ENCODE data around the gene ITGA2B.

ITGA2B gene

GRCh38 chr17:44349553-44350070 is 39.8 kb downstream of the ITGA2B start:
- TF ChIP-seq POLR2AphosphoS5 (IDR thresholded peaks at IDR 0.05; ENCODE audit: low read depth, low read length) (no peak), FOXP2 (optimal IDR thresholded peaks at IDR 0.05; ENCODE audit: borderline replicate concordance, extremely low read depth, extremely low read length, insufficient read depth) (no peak), TAF1 (IDR thresholded peaks at IDR 0.05; ENCODE audit: borderline replicate concordance, insufficient read depth, low read length) (no peak), SIN3A (IDR thresholded peaks at IDR 0.05; ENCODE audit: borderline replicate concordance, insufficient read depth, low read length) (no peak), REST (IDR thresholded peaks at IDR 0.05; ENCODE audit: insufficient read depth in 1 of 2, low read depth in 2 of 2, low read length in 2 of 2) (no peak)

GRCh38 chr17:44348988-44349364 is 40.5 kb downstream of the ITGA2B start:
- no peak for TF ChIP-seq SIN3A (IDR thresholded peaks at IDR 0.05; ENCODE audit: borderline replicate concordance, insufficient read depth, low read length)
- TF ChIP-seq POLR2AphosphoS5 (IDR thresholded peaks at IDR 0.05; ENCODE audit: low read depth, low read length) = no peak
- no peak for TF ChIP-seq TAF1 (IDR thresholded peaks at IDR 0.05; ENCODE audit: borderline replicate concordance, insufficient read depth, low read length)
- no peak for TF ChIP-seq FOXP2 (optimal IDR thresholded peaks at IDR 0.05; ENCODE audit: borderline replicate concordance, extremely low read depth, extremely low read length, insufficient read depth)
- TF ChIP-seq REST (IDR thresholded peaks at IDR 0.05; ENCODE audit: insufficient read depth in 1 of 2, low read depth in 2 of 2, low read length in 2 of 2) = no peak

- TF ChIP-seq FOXP2 (optimal IDR thresholded peaks at IDR 0.05; ENCODE audit: borderline replicate concordance, extremely low read depth, extremely low read length, insufficient read depth) (no peak), TAF1 (IDR thresholded peaks at IDR 0.05; ENCODE audit: borderline replicate concordance, insufficient read depth, low read length) (no peak), POLR2AphosphoS5 (IDR thresholded peaks at IDR 0.05; ENCODE audit: low read depth, low read length) (no peak), REST (IDR thresholded peaks at IDR 0.05; ENCODE audit: insufficient read depth in 1 of 2, low read depth in 2 of 2, low read length in 2 of 2) (no peak), SIN3A (IDR thresholded peaks at IDR 0.05; ENCODE audit: borderline replicate concordance, insufficient read depth, low read length) (no peak)
Measured at GRCh38 chr17:44348234-44348987, 41.0 kb downstream of the ITGA2B start.

GRCh38 chr17:44346064-44346844 is 43.2 kb downstream of the ITGA2B start:
- TF ChIP-seq SIN3A (IDR thresholded peaks at IDR 0.05; ENCODE audit: borderline replicate concordance, insufficient read depth, low read length) (no peak), POLR2AphosphoS5 (IDR thresholded peaks at IDR 0.05; ENCODE audit: low read depth, low read length) (no peak), REST (IDR thresholded peaks at IDR 0.05; ENCODE audit: insufficient read depth in 1 of 2, low read depth in 2 of 2, low read length in 2 of 2) (no peak), TAF1 (IDR thresholded peaks at IDR 0.05; ENCODE audit: borderline replicate concordance, insufficient read depth, low read length) (no peak), FOXP2 (optimal IDR thresholded peaks at IDR 0.05; ENCODE audit: borderline replicate concordance, extremely low read depth, extremely low read length, insufficient read depth) (no peak)

Measured in PFSK-1 (cell line).